Prostate gland (tissue), 2 donors: Measurements from ENCODE around the gene BANP. TPM values are rescaled to one million over a fixed set of nuclear protein-coding genes. Genes with fewer than 3 reads are reported as not detected.
"Not testable (repeated sequence)": the region's sequence is repeated elsewhere in the genome, so short reads cannot be mapped to it uniquely, and the experiment has no call there.

Experiments used
- DNase-seq: peaks from one replicate; pipeline ENCODE4 v3.0.0-alpha.2; 2019; ENCODE audit warnings: low spot score
- H3K27ac ChIP-seq, 2 donors: fragments of 200-600 bp; sonication (generic); 2 replicates each; pipeline ENCODE4 v1.5.1; 2017 to 2019
- H3K27me3 ChIP-seq: fragments of 200-600 bp; sonication (generic); replicated peaks from 2 replicates; pipeline ENCODE4 v1.5.1; 2019; ENCODE audit not compliant: insufficient read depth
- H3K36me3 ChIP-seq, 2 donors: fragments of 200-600 bp; sonication (generic); 1 replicate in 1 of 2; 2 replicates in 1 of 2; pipeline versions ENCODE4 v1.5.1 to v1.8.1; 2017 to 2019
- H3K4me1 ChIP-seq: fragments of 200-600 bp; sonication (generic); replicated peaks from 2 replicates; pipeline ENCODE4 v1.5.1; 2019
- H3K4me3 ChIP-seq, 2 donors: fragments of 200-600 bp; sonication (generic); 2 replicates each; pipeline ENCODE4 v1.5.1; 2017 to 2019
- H3K9me3 ChIP-seq: fragments of 200-600 bp; sonication (generic); 2 replicates; pipeline ENCODE4 v1.5.1; 2017
- POLR2A ChIP-seq: fragments of 450-650 bp; IDR thresholded peaks from one replicate; pipeline ENCODE4 v1.6.1; 2016; ENCODE audit warnings: antibody characterized with exemption, mild to moderate bottlenecking
- POLR2AphosphoS5 ChIP-seq: sonication (generic); formaldehyde crosslinking; IDR thresholded peaks from one replicate; pipeline ENCODE4 v1.6.1; 2017; ENCODE audit warnings: antibody characterized with exemption
- WGBS: methylation state at CpG from one replicate; pipeline ENCODE4 v1.1.5; 2018; 5-methylcytosine and 5-hydroxymethylcytosine counted together
- intact Hi-C: fragments of 100-400 bp; cut with DNase I; formaldehyde crosslinking; loops from one replicate; pipeline ENCODE4 v1.14.2; 2022
- total RNA-seq, 2 donors: library from RNA; depleted of rRNA; stranded (reverse); fragments of >200 nt; gene quantifications; one replicate each; pipeline ENCODE4 v1.1.0, GENCODE V29; 2016
- TF ChIP-seq, protein P1 (sequence below), 4 experiments: fragments of 200-600 bp in 2 of 4; fragments of 450-650 bp in 2 of 4; sonication (generic) in 2 of 4; IDR thresholded peaks; 1 replicate in 3 of 4; 2 replicates in 1 of 4; pipeline ENCODE4 v1.5.1; 2016 to 2019; ENCODE audit warnings: antibody characterized with exemption in 4 of 4, mild to moderate bottlenecking in 2 of 4, moderate library complexity in 2 of 4

BANP gene
- total RNA-seq, 2 donors from 2014 or later = 32.2 to 47.3 TPM

DNA sequence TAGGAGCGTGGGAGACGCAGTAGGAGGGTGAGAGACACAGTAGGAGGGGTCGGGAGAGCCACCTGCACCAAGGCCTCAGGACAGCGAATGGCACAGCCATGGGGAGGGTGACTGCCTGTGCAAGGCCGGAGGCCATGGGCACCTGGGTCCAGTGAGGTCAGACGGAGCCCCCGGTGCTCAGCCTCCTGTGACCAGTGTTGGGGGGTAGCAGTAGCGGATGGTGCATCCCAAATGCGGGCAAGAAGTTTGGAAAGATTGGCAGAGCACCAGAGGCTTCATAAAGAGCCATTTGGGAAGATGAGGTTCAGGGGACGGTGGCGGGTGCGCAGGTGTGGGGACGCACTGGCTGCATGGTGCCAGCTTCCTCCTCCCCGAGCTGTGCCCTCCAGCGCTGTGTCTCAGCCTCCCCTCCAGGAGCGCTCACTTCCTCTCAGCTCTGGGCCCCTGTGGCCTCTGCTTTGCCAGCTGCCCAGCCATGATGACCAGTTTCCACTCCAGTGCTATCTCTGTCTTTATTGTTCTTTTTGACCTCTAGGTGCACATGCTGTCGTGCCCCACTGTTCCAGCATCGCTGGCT is 90.8 kb downstream of the BANP start:
- H3K4me3 ChIP-seq, H3K36me3 ChIP-seq, H3K27me3 ChIP-seq, H3K9me3 ChIP-seq, intact Hi-C loops, H3K27ac ChIP-seq, H3K4me1 ChIP-seq, DNase-seq: not testable (repeated sequence)
- 95% methylated on average over 18 of the region's 18 CpGs for WGBS

DNA sequence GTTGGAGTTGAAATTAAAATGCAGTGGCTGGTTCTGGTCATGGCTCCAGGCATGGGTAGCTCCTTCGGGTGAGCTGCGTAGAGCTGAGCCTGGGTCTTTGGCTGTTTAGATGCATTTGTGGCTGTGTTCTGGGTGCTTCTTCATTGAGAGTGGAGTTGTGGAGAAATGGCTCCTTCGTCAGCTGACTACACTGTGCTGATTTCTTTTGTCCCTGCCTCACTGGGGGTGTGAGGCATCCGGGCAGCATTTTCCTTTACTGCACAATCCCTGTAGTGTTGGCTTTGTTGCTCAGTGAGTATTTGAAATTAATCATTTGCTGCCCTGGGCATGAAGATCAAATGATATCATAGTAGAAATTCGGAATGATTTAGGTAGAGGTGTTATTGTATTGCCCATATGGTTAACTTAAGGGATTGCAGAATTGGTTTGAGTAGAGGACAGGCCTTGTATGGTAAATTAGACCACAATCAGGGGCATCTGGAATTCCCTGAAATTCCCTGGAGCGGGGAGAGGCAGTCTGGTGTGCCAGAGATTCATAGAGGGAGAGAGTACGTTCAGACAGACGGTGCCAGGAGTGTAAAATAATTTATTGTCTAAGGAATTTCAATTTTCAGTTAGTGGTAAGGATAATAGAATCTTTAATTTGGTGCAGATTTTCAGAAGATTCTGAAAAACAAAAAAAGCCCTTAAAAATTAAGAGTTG is 92.1 kb downstream of the BANP start:
- H3K9me3 ChIP-seq, H3K36me3 ChIP-seq, H3K27ac ChIP-seq, H3K27me3 ChIP-seq, H3K4me3 ChIP-seq, DNase-seq, intact Hi-C loops, H3K4me1 ChIP-seq: not testable (repeated sequence)
- 84% methylated on average over 8 of the region's 8 CpGs for WGBS

DNA sequence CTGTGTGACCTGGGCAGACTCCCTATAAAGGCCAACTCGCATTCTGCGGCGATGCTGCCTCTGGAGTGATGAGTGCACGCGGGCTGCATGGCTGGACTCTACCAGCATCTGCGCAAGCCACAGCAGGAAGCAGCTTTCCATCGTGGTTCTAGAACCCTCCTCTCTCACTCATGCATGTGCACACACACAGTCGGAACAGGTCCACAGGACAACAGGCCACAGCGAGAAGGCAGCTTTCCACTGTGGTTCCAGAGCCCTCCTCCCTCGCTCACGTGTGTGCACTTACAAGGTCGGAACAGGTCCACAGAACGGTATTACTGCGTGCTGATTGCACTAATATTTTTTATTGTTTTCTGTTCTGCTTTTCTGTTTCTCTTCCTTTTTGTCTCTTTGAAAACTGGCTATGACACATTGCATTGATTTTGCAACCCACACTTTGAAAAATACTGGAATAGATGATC is 92.9 kb downstream of the BANP start:
- WGBS = 95% methylated on average over 14 of the region's 14 CpGs
- H3K36me3 ChIP-seq, H3K27me3 ChIP-seq, intact Hi-C loops, H3K9me3 ChIP-seq, DNase-seq, H3K4me1 ChIP-seq, H3K4me3 ChIP-seq, H3K27ac ChIP-seq: not testable (repeated sequence)

DNA sequence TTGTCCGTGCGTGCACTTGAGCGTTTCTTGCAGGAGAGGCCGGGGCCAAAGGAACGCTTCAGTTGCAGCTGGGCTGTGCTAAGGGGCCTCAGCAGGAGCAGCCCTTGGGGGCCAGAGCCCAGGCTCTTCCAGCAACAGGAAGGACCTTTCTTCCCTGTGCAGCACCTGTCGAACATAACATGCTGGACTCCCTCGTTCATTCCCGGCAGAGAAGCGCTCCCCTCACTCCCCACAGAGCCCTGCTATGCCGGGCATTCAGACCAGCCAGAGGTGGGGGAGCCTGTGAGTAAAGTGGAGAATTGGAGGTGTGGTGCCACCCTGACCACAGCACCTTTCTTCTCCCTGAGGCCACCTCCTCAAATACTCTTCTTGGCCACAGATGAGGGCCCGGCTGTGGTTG is 94.1 kb downstream of the BANP start:
- H3K27me3 ChIP-seq, H3K4me3 ChIP-seq, H3K4me1 ChIP-seq, DNase-seq, H3K36me3 ChIP-seq, intact Hi-C loops, H3K9me3 ChIP-seq, H3K27ac ChIP-seq: not testable (repeated sequence)
- 91% methylated on average over 10 of the region's 11 CpGs for WGBS

DNA sequence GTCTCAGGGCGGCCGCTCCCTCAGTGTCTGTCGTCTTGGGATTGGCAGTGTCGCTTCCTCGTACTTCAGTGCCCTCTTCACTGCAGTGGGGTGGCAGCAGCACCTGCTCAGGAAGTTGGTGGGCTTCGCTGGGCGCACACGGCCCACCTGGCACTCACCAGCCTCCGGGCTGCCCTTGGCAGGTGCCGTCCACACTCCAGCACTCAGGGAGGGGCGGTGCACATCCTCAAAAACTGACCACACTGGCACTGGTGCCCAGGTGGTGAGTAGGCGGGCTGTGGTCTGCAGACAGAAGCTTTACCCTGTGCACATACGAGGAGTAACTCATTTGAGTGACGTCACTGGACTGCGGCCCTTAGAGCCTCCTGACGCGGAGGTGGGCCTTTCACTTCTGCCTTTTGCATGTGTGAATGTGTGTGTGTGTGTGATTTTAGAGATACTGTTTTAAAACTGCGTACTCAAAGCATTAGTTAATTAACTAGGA is 94.6 kb downstream of the BANP start:
- Histone ChIP-seq H3K4me1 (no peaks in the 10 kb centered on the region), H3K27ac (no peak overlapping the region), H3K4me3 (no peak overlapping the region), H3K27me3 (no peaks in the 10 kb centered on the region), H3K9me3 (no peaks in the 10 kb centered on the region), H3K36me3 (peaks cover 0 to 5% of the 10 kb centered on the region in 2 donors)
- 91% methylated on average over 18 of the region's 18 CpGs for WGBS
- TF ChIP-seq POLR2AphosphoS5 = no peak
- TF ChIP-seq, protein P1, sequence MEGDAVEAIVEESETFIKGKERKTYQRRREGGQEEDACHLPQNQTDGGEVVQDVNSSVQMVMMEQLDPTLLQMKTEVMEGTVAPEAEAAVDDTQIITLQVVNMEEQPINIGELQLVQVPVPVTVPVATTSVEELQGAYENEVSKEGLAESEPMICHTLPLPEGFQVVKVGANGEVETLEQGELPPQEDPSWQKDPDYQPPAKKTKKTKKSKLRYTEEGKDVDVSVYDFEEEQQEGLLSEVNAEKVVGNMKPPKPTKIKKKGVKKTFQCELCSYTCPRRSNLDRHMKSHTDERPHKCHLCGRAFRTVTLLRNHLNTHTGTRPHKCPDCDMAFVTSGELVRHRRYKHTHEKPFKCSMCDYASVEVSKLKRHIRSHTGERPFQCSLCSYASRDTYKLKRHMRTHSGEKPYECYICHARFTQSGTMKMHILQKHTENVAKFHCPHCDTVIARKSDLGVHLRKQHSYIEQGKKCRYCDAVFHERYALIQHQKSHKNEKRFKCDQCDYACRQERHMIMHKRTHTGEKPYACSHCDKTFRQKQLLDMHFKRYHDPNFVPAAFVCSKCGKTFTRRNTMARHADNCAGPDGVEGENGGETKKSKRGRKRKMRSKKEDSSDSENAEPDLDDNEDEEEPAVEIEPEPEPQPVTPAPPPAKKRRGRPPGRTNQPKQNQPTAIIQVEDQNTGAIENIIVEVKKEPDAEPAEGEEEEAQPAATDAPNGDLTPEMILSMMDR (IDR thresholded peaks at IDR 0.05) = no peak
- no peak for TF ChIP-seq POLR2A
- intact Hi-C loops = no loop called here
- no peak for DNase-seq

DNA sequence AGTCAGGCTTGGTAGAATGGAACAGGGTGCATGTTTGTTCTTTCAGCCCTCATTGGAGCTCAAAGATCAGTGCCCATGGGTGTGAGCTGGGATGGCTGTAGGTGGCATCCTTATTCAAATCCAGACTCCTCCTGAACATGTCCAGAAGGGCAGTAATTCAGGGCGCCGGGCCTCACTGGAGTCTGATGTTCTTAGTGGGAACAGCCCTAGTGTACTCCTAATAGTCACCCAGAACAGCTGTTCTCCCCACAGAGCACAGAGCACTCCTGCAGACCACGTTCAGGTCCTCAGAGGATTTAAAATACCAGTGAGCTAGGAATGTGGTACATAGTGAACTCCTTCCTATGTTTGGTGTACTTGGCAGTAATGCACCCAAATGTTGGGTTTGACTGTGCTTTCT is 96.2 kb downstream of the BANP start:
- 84% methylated on average over 3 of the region's 3 CpGs for WGBS
- Histone ChIP-seq H3K4me3 (no peak overlapping the region), H3K27ac (no peak overlapping the region), H3K9me3 (no peaks in the 10 kb centered on the region), H3K36me3 (peaks cover 0 to 5% of the 10 kb centered on the region in 2 donors), H3K4me1 (no peaks in the 10 kb centered on the region), H3K27me3 (no peaks in the 10 kb centered on the region)
- intact Hi-C loops = no loop called here
- TF ChIP-seq POLR2AphosphoS5 (no peak), POLR2A (no peak)
- TF ChIP-seq, protein P1 (IDR thresholded peaks at IDR 0.05) = no peak
- DNase-seq = no peak

DNA sequence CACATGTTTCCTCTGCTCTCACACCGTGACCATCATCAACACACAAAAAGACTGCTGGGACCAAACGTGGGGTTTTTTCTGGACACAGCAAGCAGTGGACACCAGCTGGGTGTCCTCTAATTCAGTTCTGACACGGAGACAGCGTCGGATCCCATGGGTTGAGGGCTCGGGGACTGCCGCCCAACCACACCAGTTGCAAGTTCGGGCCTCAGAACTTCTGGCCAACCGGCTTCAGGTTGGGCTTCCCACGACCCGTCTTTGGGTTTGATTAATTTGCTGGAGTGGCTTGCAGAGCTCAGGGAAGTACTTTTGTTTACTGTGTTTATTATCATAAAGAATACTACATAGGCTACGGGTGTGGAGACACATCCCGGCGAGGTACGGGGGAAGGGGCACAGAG is 97.8 kb downstream of the BANP start:
- H3K36me3 ChIP-seq = peaks cover 0 to 5% of the 10 kb centered on the region in 2 donors
- no peaks in the 10 kb centered on the region for H3K9me3 ChIP-seq
- 78% methylated on average over 15 of the region's 15 CpGs for WGBS
- TF ChIP-seq, protein P1 (IDR thresholded peaks at IDR 0.05) = no peak
- TF ChIP-seq POLR2A = no peak
- TF ChIP-seq POLR2AphosphoS5 = no peak
- no peak overlapping the region for H3K4me3 ChIP-seq
- no peaks in the 10 kb centered on the region for H3K27me3 ChIP-seq
- no peaks in the 10 kb centered on the region for H3K4me1 ChIP-seq
- H3K27ac ChIP-seq = no peak overlapping the region
- intact Hi-C loops = no loop called here
- DNase-seq = no peak
